ENCODE results near the gene ASS1.

The ASS1 gene

GRCh38 chr9:130458027-130458803 is 13.5 kb downstream of the ASS1 start:
- no peak for DNase-seq

- no peak for DNase-seq
Observed at GRCh38 chr9:130458804-130459067, 14.0 kb downstream of the ASS1 start.

- no peak for DNase-seq
Observed at GRCh38 chr9:130459151-130459550, 14.4 kb downstream of the ASS1 start.

- no peak for DNase-seq
Observed at GRCh38 chr9:130459941-130460669, 15.3 kb downstream of the ASS1 start.

- DNase-seq = peak; percentile 43
Observed at GRCh38 chr9:130461218-130461630, 16.5 kb downstream of the ASS1 start.

GRCh38 chr9:130461731-130462130 is 17.0 kb downstream of the ASS1 start:
- DNase-seq = no peak

GRCh38 chr9:130462685-130463540 is 18.2 kb downstream of the ASS1 start:
- no peak for DNase-seq

GRCh38 chr9:130463763-130464745 is 19.3 kb downstream of the ASS1 start:
- DNase-seq = no peak

GRCh38 chr9:130465383-130466096 is 20.8 kb downstream of the ASS1 start:
- no peak for DNase-seq

GRCh38 chr9:130466537-130467217 is 21.9 kb downstream of the ASS1 start:
- DNase-seq = no peak

- no peak for DNase-seq
Observed at GRCh38 chr9:130467316-130467715, 22.6 kb downstream of the ASS1 start.

GRCh38 chr9:130468566-130468965 is 23.8 kb downstream of the ASS1 start:
- DNase-seq = no peak

- no peak for DNase-seq
Observed at GRCh38 chr9:130470269-130470668, 25.5 kb downstream of the ASS1 start.

GRCh38 chr9:130470950-130471349 is 26.2 kb downstream of the ASS1 start:
- DNase-seq = no peak

- DNase-seq = no peak
Observed at GRCh38 chr9:130471411-130472183, 26.8 kb downstream of the ASS1 start.

- no peak for DNase-seq
Observed at GRCh38 chr9:130472184-130472705, 27.5 kb downstream of the ASS1 start.

- no peak for DNase-seq
Observed at GRCh38 chr9:130473009-130473408, 28.2 kb downstream of the ASS1 start.

- DNase-seq = no peak
Observed at GRCh38 chr9:130473566-130473965, 28.8 kb downstream of the ASS1 start.

- DNase-seq = no peak
Observed at GRCh38 chr9:130474106-130474505, 29.3 kb downstream of the ASS1 start.

GRCh38 chr9:130476151-130476730 is 31.5 kb downstream of the ASS1 start:
- no peak for DNase-seq
